ENCODE data around the gene YRDC. TPM values are rescaled to one million over a fixed set of nuclear protein-coding genes. Genes with fewer than 3 reads are reported as not detected.

YRDC gene
- total and polyA plus RNA-seq, 2 of the 13 experiments (the other 11 are each of a cell fraction or from before 2014, with no cell fraction given), result 27.5 to 29.2 TPM

GRCh38 chr1:37793773-37794371, 14.1 kb downstream of the YRDC start, which contains the start of gene MANEAL (continued):
- TF ChIP-seq LCORL (IDR thresholded peaks at IDR 0.05) (no peak), LCORL (CRISPR knock-in tag; IDR thresholded peaks at IDR 0.05) (no peak), NFKBIZ (CRISPR knock-in tag; IDR thresholded peaks at IDR 0.05) (no peak), POLR2AphosphoS5 (IDR thresholded peaks at IDR 0.05; ENCODE audit: low read depth, low read length) (0 out of 2 replicates have a peak, but pooled peaks have one; percentile 26), HNF1A (IDR thresholded peaks at IDR 0.05; ENCODE audit: low read depth) (no peak), HNF1A (CRISPR knock-in tag; IDR thresholded peaks at IDR 0.05; ENCODE audit: borderline replicate concordance) (no peak), RFX1 (IDR thresholded peaks at IDR 0.05) (no peak), ZNF839 (CRISPR knock-in tag; IDR thresholded peaks at IDR 0.05; ENCODE audit: borderline replicate concordance) (no peak), CENPX (CRISPR knock-in tag; IDR thresholded peaks at IDR 0.05) (no peak), NFATC3 (CRISPR knock-in tag; IDR thresholded peaks at IDR 0.05) (no peak), ETV5 (CRISPR knock-in tag; IDR thresholded peaks at IDR 0.05; ENCODE audit: borderline replicate concordance) (peak; percentile 46; the same call in 1 of the 2 replicates), ZBTB46 (CRISPR knock-in tag; IDR thresholded peaks at IDR 0.05; ENCODE audit: borderline replicate concordance) (no peak), ZNF253 (CRISPR knock-in tag; IDR thresholded peaks at IDR 0.05; ENCODE audit: borderline replicate concordance) (no peak), ZMYM4 (CRISPR knock-in tag; IDR thresholded peaks at IDR 0.05) (peak; percentile 25; the same call in 1 of the 2 replicates), ATF6 (CRISPR knock-in tag; conservative IDR thresholded peaks at IDR 0.05) (no peak), REL (CRISPR knock-in tag; conservative IDR thresholded peaks at IDR 0.05) (0 out of 2 replicates have a peak, but pooled peaks have one; percentile 52), ZBTB2 (CRISPR knock-in tag; IDR thresholded peaks at IDR 0.05; ENCODE audit: low read depth) (peak; percentile 82), NCOA5 (CRISPR knock-in tag; IDR thresholded peaks at IDR 0.05) (no peak), TBL1XR1 (IDR thresholded peaks at IDR 0.05; ENCODE audit: borderline replicate concordance, low read length, partially characterized antibody) (no peak), MEIS2 (CRISPR knock-in tag; IDR thresholded peaks at IDR 0.05) (peak; percentile 50)

All from HepG2 (cell line).